ENCODE results near the gene ARL16. TPM values are rescaled to one million over a fixed set of nuclear protein-coding genes. Genes with fewer than 3 reads are reported as not detected.

The ARL16 gene
- total RNA-seq, 6 donors from 2014 or later = 16.9 to 47.1 (median 20.5) TPM

DNA sequence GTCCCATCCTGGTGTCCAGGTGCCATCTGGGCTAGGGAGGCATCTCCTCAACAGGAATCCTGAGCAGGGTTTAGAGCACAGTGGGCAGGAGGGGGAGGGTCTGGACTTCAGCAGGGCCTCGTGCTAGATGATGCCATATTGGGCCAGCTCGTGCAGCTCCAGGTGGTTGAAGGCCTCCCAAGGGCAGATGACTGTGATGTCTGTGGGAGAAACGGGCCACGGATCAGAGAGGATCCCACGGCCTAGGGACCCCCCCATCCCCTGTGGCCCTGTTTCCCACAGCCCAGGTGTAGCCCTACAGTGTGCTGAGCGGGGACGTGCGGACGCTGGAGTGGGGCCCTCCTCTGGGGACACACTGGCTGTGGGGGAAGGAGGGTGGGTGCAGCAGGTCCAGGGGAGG is 32.6 kb downstream of the ARL16 start:
- Histone ChIP-seq H3K9me3 (peaks cover 0 to 8% (median 2%) of the 10 kb centered on the region in 4 donors), H3K27ac (no peak overlapping the region), H3K36me3 (no peaks in the 10 kb centered on the region), H3K27me3 (peaks cover 0 to 18% (median 8%) of the 10 kb centered on the region in 4 donors), H3K4me3 (no peak overlapping the region), H3K4me1 (peaks cover 0 to 8% (median 0%) of the 10 kb centered on the region in 4 donors)
- ATAC-seq (ENCODE audit: low FRiP score in 2 of 2) (no peak), DNase-seq (no peak)
- WGBS, 2 donors = 70 to 88% methylated on average over 6 to 9 of the region's 9 CpGs
- TF ChIP-seq, protein P1, sequence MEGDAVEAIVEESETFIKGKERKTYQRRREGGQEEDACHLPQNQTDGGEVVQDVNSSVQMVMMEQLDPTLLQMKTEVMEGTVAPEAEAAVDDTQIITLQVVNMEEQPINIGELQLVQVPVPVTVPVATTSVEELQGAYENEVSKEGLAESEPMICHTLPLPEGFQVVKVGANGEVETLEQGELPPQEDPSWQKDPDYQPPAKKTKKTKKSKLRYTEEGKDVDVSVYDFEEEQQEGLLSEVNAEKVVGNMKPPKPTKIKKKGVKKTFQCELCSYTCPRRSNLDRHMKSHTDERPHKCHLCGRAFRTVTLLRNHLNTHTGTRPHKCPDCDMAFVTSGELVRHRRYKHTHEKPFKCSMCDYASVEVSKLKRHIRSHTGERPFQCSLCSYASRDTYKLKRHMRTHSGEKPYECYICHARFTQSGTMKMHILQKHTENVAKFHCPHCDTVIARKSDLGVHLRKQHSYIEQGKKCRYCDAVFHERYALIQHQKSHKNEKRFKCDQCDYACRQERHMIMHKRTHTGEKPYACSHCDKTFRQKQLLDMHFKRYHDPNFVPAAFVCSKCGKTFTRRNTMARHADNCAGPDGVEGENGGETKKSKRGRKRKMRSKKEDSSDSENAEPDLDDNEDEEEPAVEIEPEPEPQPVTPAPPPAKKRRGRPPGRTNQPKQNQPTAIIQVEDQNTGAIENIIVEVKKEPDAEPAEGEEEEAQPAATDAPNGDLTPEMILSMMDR (IDR thresholded peaks at IDR 0.05) = no peak
- TF ChIP-seq POLR2A (IDR thresholded peaks at IDR 0.05) (no peak), POLR2AphosphoS5 (IDR thresholded peaks at IDR 0.05) (no peak), EP300 (IDR thresholded peaks at IDR 0.05) (no peak)

DNA sequence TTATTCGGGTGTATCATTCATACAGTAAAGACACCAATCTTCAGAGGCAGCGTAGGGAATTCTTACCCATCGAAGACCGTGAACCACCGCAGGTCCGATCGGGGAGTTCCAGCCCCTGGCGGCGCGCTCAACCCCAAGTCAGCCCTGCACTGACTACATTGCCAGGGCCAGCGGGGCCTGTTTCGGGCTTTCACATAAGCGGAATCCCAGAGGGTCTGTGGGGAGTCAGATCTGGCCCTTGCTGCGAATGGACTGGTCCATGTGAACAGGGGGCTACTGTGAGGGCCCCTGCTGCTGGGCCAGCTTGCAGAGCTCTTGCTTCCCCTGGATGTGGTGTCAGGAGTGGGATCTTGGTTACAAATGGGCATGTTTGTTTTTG is 34.9 kb downstream of the ARL16 start:
- H3K36me3 ChIP-seq = no peaks in the 10 kb centered on the region
- H3K27me3 ChIP-seq = peaks cover 0 to 18% (median 8%) of the 10 kb centered on the region in 4 donors
- TF ChIP-seq, protein P1 (IDR thresholded peaks at IDR 0.05) = no peak
- TF ChIP-seq POLR2A (IDR thresholded peaks at IDR 0.05) (no peak), EP300 (IDR thresholded peaks at IDR 0.05) (no peak), POLR2AphosphoS5 (IDR thresholded peaks at IDR 0.05) (no peak)
- DNase-seq (no peak), ATAC-seq (ENCODE audit: low FRiP score in 2 of 2) (no peak)
- WGBS, 2 donors = 43 to 54% methylated on average over 1 to 13 of the region's 14 CpGs
- H3K4me1 ChIP-seq = peaks cover 0 to 8% (median 0%) of the 10 kb centered on the region in 4 donors
- no peak overlapping the region for H3K4me3 ChIP-seq
- H3K27ac ChIP-seq = no peak overlapping the region
- peaks cover 0 to 8% (median 2%) of the 10 kb centered on the region in 4 donors for H3K9me3 ChIP-seq

DNA sequence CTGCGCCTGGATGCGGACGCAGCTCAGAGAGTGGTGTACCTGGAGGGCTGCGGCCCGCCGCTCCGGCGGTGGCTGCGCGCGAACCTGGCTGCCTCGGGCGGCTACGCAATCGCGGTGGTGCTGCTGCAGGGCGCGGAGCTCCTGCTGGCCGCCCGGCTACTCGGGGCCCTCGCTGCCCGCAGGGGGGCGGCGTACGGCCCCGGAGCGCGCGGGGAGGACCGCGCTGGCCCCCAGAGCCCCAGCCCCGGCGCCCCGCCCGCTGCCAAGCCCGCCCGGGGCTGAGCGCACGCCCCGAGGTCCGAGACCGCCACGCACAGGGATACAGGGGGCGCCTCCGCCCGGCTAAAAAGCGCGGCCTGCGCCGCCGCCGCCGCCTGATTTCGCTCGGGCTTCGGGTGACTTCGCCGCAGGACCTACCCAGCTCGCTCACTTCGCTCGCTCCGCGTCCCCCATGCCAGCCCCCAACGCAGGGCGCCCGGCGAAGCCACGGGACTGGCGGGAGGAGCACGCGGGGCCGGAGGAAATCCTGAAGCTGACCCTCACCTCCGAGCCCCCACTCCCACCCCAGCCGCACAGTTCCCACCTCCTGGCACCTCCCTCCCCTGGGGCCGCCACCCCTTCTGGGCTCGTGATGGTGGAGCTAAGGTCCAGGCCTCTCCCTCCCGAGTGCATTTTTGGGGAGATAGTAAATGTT is 35.4 kb downstream of the ARL16 start:
- 10 to 23% methylated on average over 7 to 29 of the region's 78 CpGs for WGBS, 2 donors
- H3K27me3 ChIP-seq = peaks cover 0 to 18% (median 8%) of the 10 kb centered on the region in 4 donors
- DNase-seq = peak in 1 of 2 donors; percentile 81

DNA sequence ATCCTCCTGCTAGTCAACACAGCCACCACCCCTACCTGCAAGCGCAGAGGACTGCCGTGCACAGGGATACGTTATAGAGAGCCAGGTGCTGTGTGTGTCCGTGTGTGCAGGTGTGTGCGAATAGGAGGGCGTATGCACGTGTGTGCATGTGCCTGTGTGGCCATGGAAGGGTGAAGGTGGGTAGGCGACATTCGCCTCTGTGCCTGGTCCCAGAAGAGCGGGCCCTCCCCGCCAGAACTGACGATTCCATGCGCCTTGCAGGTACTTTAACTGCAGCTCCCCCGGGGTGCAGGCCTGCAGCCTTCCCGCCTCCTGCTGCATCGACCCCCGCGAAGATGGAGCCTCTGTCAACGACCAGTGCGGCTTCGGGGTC is 36.0 kb downstream of the ARL16 start:
- DNase-seq (no peak), ATAC-seq (ENCODE audit: low FRiP score in 2 of 2) (no peak)
- Histone ChIP-seq H3K27me3 (peaks cover 0 to 18% (median 8%) of the 10 kb centered on the region in 4 donors), H3K9me3 (peaks cover 0 to 8% (median 2%) of the 10 kb centered on the region in 4 donors), H3K4me1 (peaks cover 0 to 8% (median 0%) of the 10 kb centered on the region in 4 donors), H3K27ac (no peak overlapping the region), H3K36me3 (no peaks in the 10 kb centered on the region), H3K4me3 (no peak overlapping the region)
- WGBS, 2 donors = 53 to 70% methylated on average over 9 to 14 of the region's 21 CpGs
- TF ChIP-seq POLR2AphosphoS5 (IDR thresholded peaks at IDR 0.05) (no peak), EP300 (IDR thresholded peaks at IDR 0.05) (no peak), POLR2A (IDR thresholded peaks at IDR 0.05) (no peak)
- TF ChIP-seq, protein P1 (IDR thresholded peaks at IDR 0.05) = no peak

More for the DNA sequence above, 35.4 kb downstream of the ARL16 start:
- Histone ChIP-seq H3K36me3 (no peaks in the 10 kb centered on the region), H3K4me3 (no peak overlapping the region), H3K9me3 (peaks cover 0 to 8% (median 2%) of the 10 kb centered on the region in 4 donors), H3K27ac (no peak overlapping the region), H3K4me1 (peaks cover 0 to 8% (median 0%) of the 10 kb centered on the region in 4 donors)
- no peak for ATAC-seq (ENCODE audit: low FRiP score in 2 of 2)
- TF ChIP-seq POLR2A (IDR thresholded peaks at IDR 0.05) (no peak), POLR2AphosphoS5 (IDR thresholded peaks at IDR 0.05) (no peak), EP300 (IDR thresholded peaks at IDR 0.05) (no peak)
- TF ChIP-seq, protein P1 (IDR thresholded peaks at IDR 0.05) = no peak
